Measurements from ENCODE around the gene CEP162.
"Not testable (repeated sequence)": the region's sequence is repeated elsewhere in the genome, so short reads cannot be mapped to it uniquely, and the experiment has no call there.

The CEP162 gene

DNA sequence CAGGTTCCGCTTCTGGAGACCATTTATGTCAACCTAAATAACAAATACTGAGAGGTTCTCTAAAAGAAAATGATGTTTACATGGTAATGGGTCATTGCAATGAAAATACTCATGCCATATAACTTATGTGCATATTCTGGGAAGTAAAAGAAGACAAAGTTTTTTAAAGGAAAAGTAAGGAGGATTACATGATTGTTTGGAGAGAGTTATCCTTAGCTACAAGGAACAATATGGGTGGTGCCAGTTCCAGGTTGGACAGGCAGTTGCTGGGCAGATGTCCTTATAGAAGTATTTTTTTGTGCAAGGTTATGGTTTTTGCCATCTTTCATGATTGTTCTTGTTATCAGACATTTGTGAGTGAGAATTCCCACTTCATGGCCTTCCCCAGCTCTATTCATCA is 141.4 kb downstream of the CEP162 start:
- DNase-seq, result no peak

- not testable (repeated sequence) for DNase-seq
Measured at GRCh38 chr6:84084705-84085104, 142.7 kb downstream of the CEP162 start.

GRCh38 chr6:84082689-84083265 is 144.7 kb downstream of the CEP162 start:
- DNase-seq, result no peak

DNA sequence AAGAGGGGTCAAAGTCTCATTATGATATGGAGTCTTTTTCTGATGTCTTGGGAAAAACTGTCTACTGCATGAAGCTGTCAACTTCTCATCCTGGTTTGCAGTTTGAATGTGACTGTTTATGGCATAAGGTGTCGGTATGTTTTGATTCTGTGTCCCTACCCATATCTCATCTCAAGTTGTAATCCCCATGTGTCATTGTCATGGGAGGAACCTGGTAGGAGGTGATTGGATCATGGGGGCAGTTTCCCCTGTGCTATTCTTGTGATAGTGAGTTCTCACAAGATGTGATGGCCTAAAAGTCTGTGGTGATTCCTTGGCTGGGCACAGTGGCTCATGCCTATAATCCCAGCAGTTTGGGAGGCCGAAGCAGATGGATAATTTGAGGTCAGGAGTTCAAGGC is 146.2 kb downstream of the CEP162 start:
- no peak for DNase-seq

DNA sequence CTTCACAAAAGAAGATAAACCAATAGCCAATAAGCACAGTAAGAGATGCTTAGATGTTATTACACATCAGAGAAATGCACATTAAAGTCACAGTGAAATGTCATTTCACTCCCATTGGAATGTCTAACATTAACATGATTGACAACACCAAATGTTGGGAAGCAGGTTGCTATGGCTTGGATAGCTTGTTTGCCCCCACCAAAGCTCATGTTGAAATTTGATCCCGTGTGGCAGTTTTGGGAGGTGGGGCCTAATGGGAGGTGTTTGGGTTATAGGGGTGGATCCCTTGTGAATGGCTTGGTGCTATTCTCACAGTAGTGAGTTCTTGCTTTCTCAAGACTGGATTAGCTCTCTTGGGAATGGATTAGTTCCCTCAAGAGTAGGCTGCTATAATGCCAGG is 149.1 kb downstream of the CEP162 start:
- no peak for DNase-seq

GRCh38 chr6:84077645-84078044 is 149.8 kb downstream of the CEP162 start:
- DNase-seq, result no peak

DNA sequence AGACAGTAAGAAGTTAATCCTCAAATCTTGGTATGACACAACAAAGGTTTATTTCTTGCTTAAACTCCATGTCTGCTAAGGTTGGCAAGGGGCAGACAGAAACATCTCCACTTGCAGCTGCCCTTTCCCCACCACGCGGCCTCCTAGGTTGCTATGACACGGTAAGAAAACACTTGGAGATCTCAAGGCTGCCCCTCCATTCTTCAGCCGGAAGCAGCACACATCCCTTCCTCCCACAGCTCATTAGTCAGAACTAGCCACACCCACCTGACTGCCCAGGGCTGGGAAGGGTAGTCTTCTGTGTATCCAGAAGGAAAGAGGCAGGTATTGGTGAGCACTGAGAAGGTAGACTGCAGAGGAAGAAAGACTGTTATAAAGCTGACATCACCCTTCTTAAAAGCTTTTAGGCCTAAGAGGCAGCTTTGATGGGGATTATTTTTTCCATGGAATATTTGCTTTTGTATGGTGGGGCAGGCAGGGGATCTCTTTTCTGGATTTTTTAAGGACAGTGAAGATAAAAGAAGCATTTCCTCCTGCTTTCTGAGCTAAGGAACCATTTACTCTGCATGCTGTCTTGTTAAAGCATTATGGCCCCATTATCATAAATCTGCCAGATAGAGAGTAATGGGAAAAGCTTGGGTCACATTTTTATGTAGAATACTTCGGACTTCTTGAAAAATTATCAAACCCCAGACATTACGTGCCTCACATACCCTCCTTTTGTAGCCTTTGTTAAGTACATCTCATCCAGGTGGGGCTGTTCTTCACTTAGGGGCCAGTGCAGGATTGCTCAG is 152.3 kb downstream of the CEP162 start:
- DNase-seq, result no peak
